GM12891 (cell line): ENCODE data around the gene GRK1.

Experiments used
- PAX5 ChIP-seq: IDR thresholded peaks from 2 replicates; pipeline ENCODE4 v1.6.1; 2011; ENCODE audit warnings: low read length, moderate library complexity, mild to moderate bottlenecking; ENCODE audit not compliant: insufficient read depth, severe bottlenecking
- POLR2A ChIP-seq: IDR thresholded peaks from 2 replicates; pipeline ENCODE4 v1.6.1; 2011; ENCODE audit warnings: low read depth, low read length, control low read depth
- POLR2AphosphoS5 ChIP-seq: IDR thresholded peaks from 2 replicates; pipeline ENCODE4 v1.6.1; 2011; ENCODE audit warnings: low read depth, low read length, control low read depth
- TAF1 ChIP-seq: IDR thresholded peaks from 2 replicates; pipeline ENCODE4 v1.6.1; 2011; ENCODE audit warnings: low read depth, low read length, control low read depth

DNA sequence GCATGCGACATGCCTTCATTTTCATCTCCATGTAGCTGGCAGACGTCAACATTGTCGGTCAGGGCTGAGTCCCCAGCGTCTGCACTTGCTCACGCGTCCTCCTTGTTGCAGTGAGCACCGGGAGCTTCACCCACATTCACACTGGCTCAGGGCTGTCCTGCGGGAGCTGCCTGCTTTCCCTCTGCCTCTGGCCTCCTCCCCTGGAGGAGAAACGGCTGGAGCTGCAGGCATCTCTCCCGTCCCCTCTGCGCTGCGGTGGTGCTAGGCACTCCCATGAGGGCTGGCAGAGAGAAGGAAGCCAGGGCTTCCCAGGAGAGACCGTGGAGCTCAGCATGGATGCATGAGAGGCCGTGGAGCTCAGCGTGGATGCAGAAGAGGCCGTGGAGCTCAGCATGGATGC, 73.6 kb downstream of the GRK1 start:
- TF ChIP-seq POLR2AphosphoS5: no peak
- no peak for TF ChIP-seq TAF1
- no peak for TF ChIP-seq POLR2A
- TF ChIP-seq PAX5: no peak
